Vagina (tissue), 2 donors: ENCODE data around the gene RPIA. TPM values are rescaled to one million over a fixed set of nuclear protein-coding genes. Genes with fewer than 3 reads are reported as not detected.
A peak's percentile ranks its signal among the peaks of the same experiment; 100 is the strongest.

Experiments used
- DNase-seq, 2 donors: peaks; one replicate each; pipeline ENCODE4 v3.0.0-alpha.2; 2017; ENCODE audit errors: extremely low spot score in 2 of 2
- H3K27ac ChIP-seq: fragments of 200-600 bp; sonication (generic); one replicate; pipeline ENCODE4 v1.5.1; 2019
- H3K27me3 ChIP-seq: fragments of 200-600 bp; sonication (generic); one replicate; pipeline ENCODE4 v1.5.1; 2019
- H3K36me3 ChIP-seq, 2 donors: fragments of 200-600 bp; sonication (generic); one replicate each; pipeline ENCODE4 v1.5.1; 2017 to 2019
- H3K4me1 ChIP-seq: fragments of 200-600 bp; sonication (generic); one replicate; pipeline ENCODE4 v1.5.1; 2019
- H3K4me3 ChIP-seq, 2 donors: fragments of 200-600 bp; sonication (generic); 1 replicate in 1 of 2; 2 replicates in 1 of 2; pipeline ENCODE4 v1.5.1; 2016 to 2019
- H3K9me3 ChIP-seq: fragments of 200-600 bp; sonication (generic); one replicate; pipeline ENCODE4 v1.5.1; 2019
- CTCF ChIP-seq, 3 experiments: fragments of 450-650 bp in 2 of 3; fragments of 200-600 bp in 1 of 3; sonication (generic) in 1 of 3; IDR thresholded peaks; one replicate each; pipeline ENCODE4 v1.5.1; 2017 to 2019; ENCODE audit warnings: antibody characterized with exemption in 3 of 3, mild to moderate bottlenecking in 2 of 3, moderate library complexity in 2 of 3
- POLR2A ChIP-seq, 2 donors: fragments of 450-650 bp; IDR thresholded peaks; one replicate each; pipeline ENCODE4 v1.6.1; 2017; ENCODE audit warnings: antibody characterized with exemption in 2 of 2, mild to moderate bottlenecking in 2 of 2, moderate library complexity in 2 of 2
- POLR2AphosphoS5 ChIP-seq, 2 donors: sonication (generic); formaldehyde crosslinking; IDR thresholded peaks; one replicate each; pipeline ENCODE4 v1.9.0; 2017; ENCODE audit warnings: antibody characterized with exemption in 2 of 2, mild to moderate bottlenecking in 2 of 2, low read depth in 1 of 2; ENCODE audit not compliant: insufficient read depth in 1 of 2
- intact Hi-C: fragments of 100-400 bp; cut with DNase I; formaldehyde crosslinking; loops from one replicate; pipeline ENCODE4 v1.15.1; 2023
- total RNA-seq: library from RNA; depleted of rRNA; stranded (reverse); fragments of >200 nt; gene quantifications from one replicate; pipeline ENCODE4 v1.2.3, GENCODE V29; 2016

RPIA gene
- total RNA-seq, 1 donor from 2014 or later: 10.8 TPM

- Histone ChIP-seq H3K4me1 (peaks cover 15% of the 10 kb centered on the region), H3K27me3 (no peaks in the 10 kb centered on the region), H3K27ac (no peak overlapping the region), H3K4me3 (no peak overlapping the region), H3K9me3 (no peaks in the 10 kb centered on the region), H3K36me3 (no peaks in the 10 kb centered on the region)
- TF ChIP-seq POLR2A (IDR thresholded peaks at IDR 0.05) (no peak), POLR2AphosphoS5 (IDR thresholded peaks at IDR 0.05; ENCODE audit: insufficient read depth in 1 of 2, low read depth in 1 of 2) (no peak), CTCF (IDR thresholded peaks at IDR 0.05) (no peak)
- intact Hi-C loops: no loop called here
- no peak for DNase-seq
These were observed 34.8 kb upstream of the RPIA start for GRCh38 chr2:88656690-88657089.

- no peak for DNase-seq
- intact Hi-C loops: no loop called here
- Histone ChIP-seq H3K27ac (no peak overlapping the region), H3K4me1 (peaks cover 15% of the 10 kb centered on the region), H3K9me3 (no peaks in the 10 kb centered on the region), H3K27me3 (no peaks in the 10 kb centered on the region), H3K4me3 (no peak overlapping the region), H3K36me3 (no peaks in the 10 kb centered on the region)
- TF ChIP-seq CTCF (IDR thresholded peaks at IDR 0.05): no peak
- no peak for TF ChIP-seq POLR2AphosphoS5 (IDR thresholded peaks at IDR 0.05; ENCODE audit: insufficient read depth in 1 of 2, low read depth in 1 of 2)
- TF ChIP-seq POLR2A (IDR thresholded peaks at IDR 0.05): no peak
These were observed 34.3 kb upstream of the RPIA start for GRCh38 chr2:88657131-88657530.

GRCh38 chr2:88658326-88658725 lies 33.1 kb upstream of the RPIA start:
- no peaks in the 10 kb centered on the region for H3K9me3 ChIP-seq
- no peaks in the 10 kb centered on the region for H3K27me3 ChIP-seq
- H3K36me3 ChIP-seq: no peaks in the 10 kb centered on the region
- H3K4me1 ChIP-seq: peaks cover 15% of the 10 kb centered on the region
- DNase-seq: no peak
- intact Hi-C loops: no loop called here
- H3K4me3 ChIP-seq: no peak overlapping the region
- peak overlapping the region; percentile 88 for H3K27ac ChIP-seq
- TF ChIP-seq POLR2AphosphoS5 (IDR thresholded peaks at IDR 0.05; ENCODE audit: insufficient read depth in 1 of 2, low read depth in 1 of 2) (no peak), CTCF (IDR thresholded peaks at IDR 0.05) (no peak), POLR2A (IDR thresholded peaks at IDR 0.05) (no peak)

- Histone ChIP-seq H3K4me3 (peak overlapping the region in 1 of 2 donors; percentile 21), H3K4me1 (peaks cover 15% of the 10 kb centered on the region), H3K9me3 (no peaks in the 10 kb centered on the region), H3K27me3 (no peaks in the 10 kb centered on the region), H3K36me3 (no peaks in the 10 kb centered on the region), H3K27ac (peak overlapping the region; percentile 88)
- no peak for DNase-seq
- no peak for TF ChIP-seq POLR2A (IDR thresholded peaks at IDR 0.05)
- no peak for TF ChIP-seq CTCF (IDR thresholded peaks at IDR 0.05)
- no peak for TF ChIP-seq POLR2AphosphoS5 (IDR thresholded peaks at IDR 0.05; ENCODE audit: insufficient read depth in 1 of 2, low read depth in 1 of 2)
- intact Hi-C loops: no loop called here
These were observed 32.5 kb upstream of the RPIA start for GRCh38 chr2:88658881-88659537.

GRCh38 chr2:88659538-88659915 lies 31.9 kb upstream of the RPIA start:
- peak in 1 of 2 donors; percentile 80 for TF ChIP-seq POLR2AphosphoS5 (IDR thresholded peaks at IDR 0.05; ENCODE audit: insufficient read depth in 1 of 2, low read depth in 1 of 2)
- no peak for TF ChIP-seq CTCF (IDR thresholded peaks at IDR 0.05)
- Histone ChIP-seq H3K4me3 (peak overlapping the region in 1 of 2 donors; percentile 21), H3K9me3 (no peaks in the 10 kb centered on the region), H3K27me3 (no peaks in the 10 kb centered on the region), H3K36me3 (no peaks in the 10 kb centered on the region), H3K4me1 (peaks cover 15% of the 10 kb centered on the region), H3K27ac (peak overlapping the region; percentile 88)
- intact Hi-C loops: no loop called here
- DNase-seq: no peak
